Activated T-cell treated with anti-CD3 and anti-CD28 coated beads, Interleukin-2, amount 50 U/mL, for 1 hour (primary cell): ENCODE results near the gene ARHGAP21.
"Not testable (repeated sequence)": the region's sequence is repeated elsewhere in the genome, so short reads cannot be mapped to it uniquely, and the experiment has no call there.

ENCODE experiments used
- DNase-seq: peaks from one replicate; pipeline ENCODE4 v3.0.0-alpha.2; 2020

The ARHGAP21 gene

DNA sequence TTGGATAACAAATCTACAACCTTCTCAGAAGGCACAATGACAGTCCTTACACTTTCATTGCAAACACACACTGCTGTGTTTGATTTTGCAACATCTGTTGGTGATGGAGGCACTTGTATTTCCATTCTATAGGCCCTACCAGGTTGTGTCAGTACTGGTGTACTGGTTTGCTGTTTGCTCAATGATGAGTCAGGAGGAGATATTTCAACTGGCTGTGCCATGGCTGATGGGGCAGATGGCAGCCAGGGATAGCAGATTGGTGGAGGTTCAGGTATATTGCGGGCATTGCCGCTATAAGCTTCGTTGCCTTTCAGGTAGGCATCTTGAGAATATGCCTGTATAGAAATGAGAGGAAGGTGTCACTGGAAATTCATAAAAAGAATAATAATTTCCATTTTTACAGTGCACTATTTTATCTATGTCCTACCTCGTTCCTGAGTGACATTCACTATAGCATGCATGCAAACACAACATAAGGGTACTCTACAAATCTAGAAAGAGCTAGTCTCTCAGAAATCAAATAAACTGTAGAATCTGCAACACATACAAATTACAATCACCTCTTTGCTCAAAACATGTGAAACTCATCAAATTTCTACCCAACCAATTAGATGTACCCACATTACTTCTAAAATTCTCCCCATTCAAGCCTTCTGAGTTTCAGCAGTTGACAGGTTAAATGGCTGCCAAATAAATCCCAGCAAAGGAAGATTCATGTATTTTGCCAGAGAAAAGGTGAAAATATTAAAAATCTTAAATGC is 102.5 kb downstream of the ARHGAP21 start:
- not testable (repeated sequence) for DNase-seq

DNA sequence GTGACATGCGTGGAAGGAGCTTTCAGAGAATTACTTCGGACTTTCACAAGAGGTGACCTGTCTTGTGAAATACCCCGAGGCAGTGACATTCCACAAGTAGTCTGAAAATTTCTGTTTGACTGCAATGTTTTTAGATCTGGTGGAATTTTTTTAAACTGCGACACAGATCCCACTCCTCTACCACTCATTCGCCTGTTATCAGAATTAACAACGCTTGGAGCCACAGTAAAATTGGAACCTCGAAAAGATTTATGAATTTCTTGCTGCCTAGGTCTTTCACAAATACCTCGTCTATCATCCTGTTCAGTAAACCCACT is 103.7 kb downstream of the ARHGAP21 start:
- DNase-seq, result not testable (repeated sequence)

DNA sequence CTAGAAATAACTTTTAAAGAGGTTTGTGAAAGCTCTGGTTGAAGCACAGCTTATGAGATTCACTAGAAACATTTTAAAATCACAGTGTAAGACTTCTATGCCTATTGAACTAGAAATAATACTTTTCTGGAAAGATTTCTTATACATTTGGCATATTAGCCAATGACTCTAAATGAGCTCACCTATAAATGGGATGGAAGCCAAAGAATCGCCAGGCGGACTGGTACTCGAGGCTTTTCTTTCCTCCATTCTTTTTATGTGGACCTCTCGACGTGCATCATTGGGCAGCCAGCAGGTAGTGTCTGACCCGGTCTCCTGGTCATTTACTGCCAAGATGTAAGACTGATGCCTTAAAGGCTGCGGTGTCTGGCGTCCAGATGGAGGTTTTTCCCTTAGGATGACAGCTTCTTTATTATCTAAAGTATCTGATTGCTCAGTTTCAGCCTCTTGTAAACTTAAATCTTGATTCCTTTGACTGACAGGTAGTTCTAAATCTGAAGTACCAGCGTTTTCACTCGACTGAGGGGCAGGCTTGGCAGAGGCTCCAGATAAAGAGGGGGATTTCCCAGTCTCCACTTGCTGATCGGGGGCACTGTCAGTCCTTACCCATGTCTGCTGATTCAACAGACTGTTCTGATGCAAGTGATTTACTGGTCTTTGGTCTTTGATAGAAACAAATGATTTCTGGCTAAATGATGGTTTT is 104.2 kb downstream of the ARHGAP21 start:
- DNase-seq, result not testable (repeated sequence)

DNA sequence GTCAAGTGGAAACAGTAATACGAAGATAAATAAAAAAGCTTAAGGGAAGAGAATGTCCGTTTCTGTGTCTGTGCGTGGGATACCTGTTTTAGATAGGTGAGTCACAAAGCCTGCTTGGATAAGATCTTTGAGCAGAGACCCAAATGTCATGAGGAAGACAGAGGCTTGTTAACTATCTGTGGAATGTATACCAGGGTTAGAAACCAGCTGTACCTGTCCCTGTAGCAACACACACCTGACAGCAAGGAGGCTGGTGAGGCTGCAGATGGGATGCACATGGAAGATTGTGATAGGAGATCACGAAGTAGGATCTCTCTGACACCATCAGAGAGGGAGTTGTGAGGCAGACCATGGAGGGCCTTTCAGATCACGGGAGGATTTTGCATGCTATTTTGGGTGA is 105.3 kb downstream of the ARHGAP21 start:
- DNase-seq, result no peak

DNA sequence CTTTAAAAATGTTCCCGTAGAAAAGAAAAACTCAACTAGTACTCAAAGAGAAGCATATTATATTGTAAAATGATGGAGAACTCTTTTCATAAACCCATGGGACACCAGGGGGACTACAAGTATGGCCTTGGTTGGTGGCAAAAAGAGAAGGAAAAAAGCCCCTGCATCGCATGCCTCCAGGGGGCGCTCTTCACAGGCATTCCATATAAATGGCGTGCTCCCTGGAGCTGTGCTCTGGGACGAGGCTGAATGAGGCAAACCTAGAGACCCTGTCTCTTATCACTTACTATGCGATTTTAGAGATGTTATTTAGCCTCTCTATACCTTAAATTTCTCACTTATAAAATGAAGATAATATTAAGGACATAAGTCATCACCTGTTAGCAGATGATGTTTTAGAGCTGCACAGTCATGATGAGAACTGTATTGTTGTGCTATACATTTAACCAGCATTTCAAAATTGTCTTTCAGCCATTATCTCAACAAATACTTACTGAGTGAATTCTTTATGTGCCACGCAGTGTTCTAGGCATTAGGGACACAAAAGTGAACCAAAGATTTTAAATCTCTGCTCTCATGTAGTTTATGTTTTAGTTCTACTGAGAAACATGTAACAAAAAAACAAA is 105.8 kb downstream of the ARHGAP21 start:
- DNase-seq, result peak; percentile 47

DNA sequence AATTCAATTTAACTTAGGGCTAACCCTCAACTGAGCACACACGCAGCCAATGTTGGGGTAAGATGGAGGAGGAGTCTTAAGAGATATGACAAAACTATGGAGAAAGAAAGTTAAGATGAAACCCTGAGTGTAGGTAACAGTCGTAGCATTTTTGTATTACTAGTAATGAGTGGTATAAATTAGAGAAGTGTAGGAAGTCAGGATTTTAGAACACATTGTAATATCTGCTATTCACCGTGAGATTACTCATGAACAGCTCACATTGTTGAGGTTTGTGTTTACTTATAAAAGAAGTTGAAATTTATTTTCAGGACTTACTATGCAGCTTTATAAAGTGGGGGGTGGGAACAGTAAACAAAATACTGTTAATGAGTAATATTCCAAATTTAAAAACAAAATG is 107.2 kb downstream of the ARHGAP21 start:
- no peak for DNase-seq

DNA sequence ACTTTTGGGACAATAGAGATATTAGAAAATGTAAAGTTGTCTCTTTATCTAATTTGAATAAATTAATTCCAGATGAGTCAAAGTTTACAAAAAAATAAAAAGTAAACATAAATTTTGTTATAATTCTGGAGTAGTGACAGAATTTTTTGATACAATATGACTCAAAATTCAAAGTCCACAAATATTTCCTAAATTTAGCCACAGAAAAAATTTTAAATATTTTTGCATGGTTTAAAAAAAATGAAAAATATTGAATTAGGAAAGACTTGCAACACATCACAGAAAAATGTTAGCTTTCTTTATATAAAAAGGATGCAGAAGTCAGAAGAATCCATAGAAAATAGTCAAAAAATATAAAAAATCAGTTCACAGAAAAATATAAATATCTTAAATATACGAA is 117.7 kb downstream of the ARHGAP21 start:
- no peak for DNase-seq

DNA sequence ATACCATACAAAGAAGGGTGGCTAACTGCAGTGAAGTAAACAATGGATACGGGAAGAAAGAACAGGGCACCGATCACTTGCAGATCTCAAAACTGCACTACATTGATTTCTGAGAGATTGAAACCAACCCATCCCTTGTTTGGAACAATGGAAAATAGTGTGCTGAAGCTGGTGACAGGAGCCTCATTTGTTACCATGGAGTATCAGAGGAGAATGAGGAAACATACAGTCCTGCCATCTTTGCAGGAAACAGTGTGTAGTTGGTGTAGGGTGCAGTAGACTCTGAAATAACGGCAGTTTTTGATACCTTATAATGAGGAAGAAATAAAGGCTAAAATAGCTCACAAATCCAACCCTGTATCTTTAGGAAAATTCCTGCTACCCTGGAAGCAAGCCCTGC is 118.5 kb downstream of the ARHGAP21 start:
- no peak for DNase-seq

DNA sequence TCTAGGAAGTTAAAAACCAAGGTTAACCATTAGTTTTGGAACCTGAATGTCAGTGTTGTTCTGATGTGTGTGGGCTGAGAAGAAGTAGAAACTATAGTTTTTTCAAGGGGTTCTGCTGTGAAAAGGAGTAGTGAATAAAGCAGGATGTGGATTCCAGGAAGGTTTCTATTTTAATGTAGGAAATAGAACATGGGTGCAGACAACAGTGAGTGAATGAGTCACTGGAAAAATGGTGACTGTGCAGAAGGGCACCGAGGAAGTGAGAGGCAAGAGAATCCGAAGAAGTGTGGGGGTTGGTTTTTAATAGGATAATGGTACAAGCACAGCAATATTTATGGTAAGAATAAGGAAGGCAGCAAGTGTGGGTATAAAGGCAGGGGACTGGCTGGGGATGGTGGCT is 120.4 kb downstream of the ARHGAP21 start:
- no peak for DNase-seq

DNA sequence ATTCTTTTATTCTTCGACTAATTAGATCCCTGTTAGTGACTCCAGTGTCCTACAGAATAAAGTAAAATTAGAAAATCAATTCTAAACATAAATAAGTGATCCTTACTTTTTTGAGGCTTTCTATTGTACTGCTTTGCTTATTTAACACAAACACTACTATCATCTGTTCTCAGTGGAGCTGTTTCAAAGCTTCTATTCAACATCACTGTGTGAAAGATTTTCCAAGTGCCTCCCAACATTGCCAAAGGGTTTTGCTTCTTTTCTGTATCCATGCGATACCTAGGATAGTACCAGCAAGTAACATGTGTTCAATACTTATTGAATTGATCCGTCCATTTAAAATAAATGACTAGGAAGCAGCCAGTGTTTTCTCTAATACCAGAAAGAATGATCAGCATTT is 125.7 kb downstream of the ARHGAP21 start:
- DNase-seq, result no peak

DNA sequence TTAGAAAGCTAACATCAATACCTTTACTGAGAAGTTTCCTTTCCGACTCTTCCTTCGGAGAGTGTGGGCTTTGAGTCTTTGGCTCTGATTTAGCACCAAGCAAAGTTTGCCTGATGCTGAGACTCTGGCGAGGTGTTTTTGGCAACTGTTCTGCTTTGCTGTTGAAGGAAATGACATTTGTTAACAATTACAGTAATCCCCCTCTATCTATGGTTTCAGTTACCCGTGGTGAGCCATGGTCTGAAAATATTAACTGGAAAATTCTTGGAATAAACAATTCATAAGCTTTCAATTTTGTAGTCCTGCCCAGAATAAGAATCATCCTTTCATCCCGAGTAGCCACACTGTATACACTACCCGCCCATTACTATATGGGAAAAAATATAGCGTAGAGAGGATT is 126.3 kb downstream of the ARHGAP21 start:
- DNase-seq, result no peak

DNA sequence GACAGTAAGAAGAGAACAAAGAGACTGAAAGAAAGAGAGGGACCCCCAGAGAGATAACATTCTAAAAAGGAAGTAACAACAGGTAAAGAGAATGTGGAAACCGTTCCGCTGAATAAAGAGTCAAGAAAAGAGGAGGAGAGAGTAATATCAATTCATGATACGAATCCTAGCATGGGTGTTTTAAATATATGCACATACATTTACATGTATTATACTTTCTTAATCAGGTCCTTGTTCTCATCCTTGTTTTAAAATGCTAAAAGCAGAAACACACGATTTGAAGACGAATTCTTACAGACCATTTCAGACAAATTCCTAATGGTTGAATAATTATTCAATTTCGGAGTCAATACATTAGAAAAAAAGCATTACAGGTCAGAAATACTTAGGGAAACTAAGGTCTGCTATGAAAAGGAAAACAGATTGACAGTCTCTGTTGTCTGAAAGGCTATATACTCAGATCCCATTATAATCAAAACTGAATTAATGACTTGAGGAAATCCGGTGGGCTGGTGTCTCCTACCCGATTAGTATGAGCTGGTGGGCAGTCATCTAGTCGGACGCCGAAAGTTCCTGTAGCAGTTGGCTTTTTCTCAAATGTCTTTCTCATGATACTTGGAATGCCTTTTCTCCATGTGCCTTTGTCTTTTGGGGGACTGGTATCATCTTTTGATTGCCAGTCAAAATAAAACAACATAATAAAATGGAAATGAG is 127.3 kb downstream of the ARHGAP21 start:
- DNase-seq, result no peak

DNA sequence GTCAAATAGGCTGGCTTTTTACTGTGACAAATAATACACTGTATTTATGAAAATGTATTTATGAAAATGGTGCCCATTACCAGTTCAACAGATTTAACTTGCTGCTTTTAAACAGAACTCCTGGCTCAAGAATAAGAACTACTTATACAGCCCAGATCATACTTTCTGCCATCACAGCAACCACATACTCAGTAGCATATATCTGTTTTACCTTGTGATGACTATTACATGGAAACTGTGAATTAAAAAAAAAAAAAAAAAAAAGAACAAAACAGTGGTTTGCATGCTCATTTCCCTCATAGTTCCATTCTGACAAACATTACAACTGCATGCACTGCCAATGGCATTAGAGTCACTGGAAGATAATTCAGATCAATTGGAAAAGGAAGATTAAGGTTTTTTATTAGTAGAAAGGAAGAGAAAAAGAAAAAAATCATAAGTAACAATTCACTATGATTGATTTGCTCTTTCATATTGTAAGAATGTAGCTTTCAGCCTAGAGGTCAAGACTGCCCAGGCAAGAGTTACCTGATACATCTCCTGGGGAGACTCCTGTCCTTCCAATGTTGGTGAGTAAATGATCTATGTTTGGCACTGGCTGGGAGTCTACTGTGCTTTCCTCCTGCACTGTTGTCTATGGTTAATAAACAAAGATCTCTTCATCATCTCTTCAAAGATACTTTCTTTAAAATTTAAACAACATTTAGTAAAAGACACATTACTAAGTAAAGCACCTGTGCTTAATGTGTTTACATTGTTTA is 132.8 kb downstream of the ARHGAP21 start:
- no peak for DNase-seq

DNA sequence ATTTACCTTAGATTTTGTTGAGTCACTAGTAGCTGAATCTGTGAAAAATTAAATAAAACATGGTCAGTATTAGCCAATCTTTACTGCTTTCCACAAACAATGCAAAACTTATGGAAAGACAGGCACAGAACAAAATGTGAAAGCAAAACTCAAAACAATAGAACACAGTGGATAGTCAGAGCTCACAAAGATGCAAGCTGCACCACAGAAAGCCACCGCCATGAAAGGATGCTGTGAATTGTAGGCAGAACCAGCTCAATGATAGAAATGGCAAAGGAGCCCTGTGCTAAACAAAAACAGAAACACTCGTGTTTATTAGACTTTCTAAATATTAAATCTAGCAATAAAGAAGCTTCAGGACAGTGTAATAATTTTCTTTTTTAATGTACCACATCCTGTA is 134.4 kb downstream of the ARHGAP21 start:
- DNase-seq, result no peak

DNA sequence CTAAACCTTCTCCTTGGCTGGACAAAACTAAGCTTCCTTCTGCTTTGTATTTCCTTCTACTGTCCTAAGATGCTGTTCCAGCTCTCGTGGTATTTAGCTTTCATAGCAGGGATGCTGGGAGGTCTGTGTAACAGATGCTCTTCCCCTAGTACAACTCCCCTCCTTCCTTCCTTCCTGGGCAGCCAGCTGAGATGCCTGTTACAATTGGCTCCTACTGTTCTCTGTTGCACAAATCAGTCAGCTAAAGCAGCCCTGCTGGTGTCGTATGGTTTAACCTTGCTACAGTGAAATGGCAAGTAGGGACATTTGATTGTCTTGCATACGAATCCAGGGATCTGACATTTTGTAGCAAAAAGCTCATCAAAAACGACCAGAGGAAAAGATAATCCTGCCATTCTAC is 143.8 kb downstream of the ARHGAP21 start:
- DNase-seq, result no peak

DNA sequence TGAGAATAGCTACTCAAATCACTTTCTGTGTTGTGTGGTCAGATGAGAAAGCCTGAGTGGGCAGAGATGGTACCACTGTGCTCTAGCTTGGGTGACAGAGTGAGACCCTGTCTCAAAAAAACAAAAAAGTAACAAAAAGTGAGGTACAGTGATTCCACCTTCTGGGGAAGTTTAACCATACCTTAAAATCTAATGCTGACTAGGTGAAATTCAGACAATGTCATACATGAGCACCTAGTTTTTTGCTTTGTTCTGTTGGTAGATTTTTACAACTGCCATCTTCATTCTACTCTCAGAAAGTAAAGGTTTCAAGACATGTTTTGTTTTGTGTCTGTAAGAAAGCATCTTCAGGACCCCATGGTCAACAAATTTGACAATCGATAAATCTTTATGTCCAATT is 144.2 kb downstream of the ARHGAP21 start:
- DNase-seq, result no peak

DNA sequence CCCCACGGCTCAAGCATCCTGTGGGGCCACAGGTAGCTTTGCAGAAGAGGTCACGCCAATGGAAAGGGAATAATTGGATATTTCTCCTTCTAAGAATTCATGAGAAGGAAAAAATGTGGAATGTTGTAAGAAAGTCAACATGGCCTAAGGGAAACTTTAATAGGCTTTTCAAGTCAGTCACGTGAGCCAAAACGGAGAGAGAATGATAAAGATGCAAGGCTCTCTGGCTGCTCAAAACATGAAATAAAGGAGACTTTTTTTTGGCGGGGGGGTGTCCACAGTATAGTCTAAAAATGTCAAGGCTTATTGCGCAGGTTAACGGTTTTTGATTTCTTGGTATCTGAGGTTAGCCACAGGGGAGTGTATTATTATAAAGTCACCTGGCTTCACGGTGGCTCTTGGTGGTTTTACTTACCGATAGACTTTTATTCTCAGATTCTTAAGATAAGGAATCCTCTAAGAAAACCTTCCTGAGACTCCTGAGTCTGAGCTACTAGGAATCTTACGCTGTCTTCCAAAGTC is 148.1 kb downstream of the ARHGAP21 start:
- DNase-seq, result no peak

DNA sequence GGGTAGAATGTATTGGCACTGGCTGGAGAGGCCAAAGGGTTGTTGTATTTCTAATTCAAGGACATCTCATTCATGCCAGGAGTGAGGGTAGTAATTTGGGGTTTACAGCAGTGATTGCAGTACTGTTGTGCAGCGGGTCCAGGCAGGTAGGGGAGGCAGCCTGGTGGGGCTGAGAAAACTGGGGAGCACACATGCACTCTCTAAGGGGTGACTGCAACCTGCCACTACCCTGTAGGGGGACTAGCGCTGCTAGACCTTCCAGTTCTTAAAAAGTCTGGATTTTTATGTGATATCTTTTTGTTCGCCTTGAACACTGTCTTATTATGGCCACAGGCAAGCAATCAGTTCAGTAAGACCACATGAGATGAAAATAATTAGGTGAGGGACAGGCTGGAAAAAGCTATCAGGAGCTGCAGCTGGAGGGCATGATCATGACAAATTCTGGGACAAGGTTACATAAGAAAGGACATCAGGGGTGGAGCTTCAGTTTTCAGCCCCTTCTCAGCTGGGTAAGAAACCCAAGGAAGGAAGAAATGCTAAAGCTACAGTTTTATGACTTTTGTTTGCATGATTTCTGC is 149.0 kb downstream of the ARHGAP21 start:
- DNase-seq, result no peak

DNA sequence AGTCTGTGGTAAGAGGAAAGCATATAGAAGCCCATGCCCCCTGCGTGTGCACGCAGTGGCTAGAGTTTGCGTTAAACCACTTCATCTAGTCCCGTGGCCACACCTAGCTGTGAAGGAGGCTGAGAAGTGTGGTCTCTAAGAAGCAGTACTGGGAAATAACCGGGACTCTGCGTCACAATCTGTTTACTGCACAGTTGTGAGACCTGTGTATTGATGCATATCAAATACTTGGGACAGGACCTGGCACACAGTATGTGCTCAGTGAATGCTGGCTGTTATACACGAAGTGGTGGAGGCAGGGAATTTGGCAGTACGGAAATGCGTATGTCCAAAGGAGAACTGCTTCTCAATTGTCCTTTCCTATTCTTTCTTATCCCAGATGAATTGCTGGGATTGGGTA is 149.5 kb downstream of the ARHGAP21 start:
- DNase-seq, result no peak

DNA sequence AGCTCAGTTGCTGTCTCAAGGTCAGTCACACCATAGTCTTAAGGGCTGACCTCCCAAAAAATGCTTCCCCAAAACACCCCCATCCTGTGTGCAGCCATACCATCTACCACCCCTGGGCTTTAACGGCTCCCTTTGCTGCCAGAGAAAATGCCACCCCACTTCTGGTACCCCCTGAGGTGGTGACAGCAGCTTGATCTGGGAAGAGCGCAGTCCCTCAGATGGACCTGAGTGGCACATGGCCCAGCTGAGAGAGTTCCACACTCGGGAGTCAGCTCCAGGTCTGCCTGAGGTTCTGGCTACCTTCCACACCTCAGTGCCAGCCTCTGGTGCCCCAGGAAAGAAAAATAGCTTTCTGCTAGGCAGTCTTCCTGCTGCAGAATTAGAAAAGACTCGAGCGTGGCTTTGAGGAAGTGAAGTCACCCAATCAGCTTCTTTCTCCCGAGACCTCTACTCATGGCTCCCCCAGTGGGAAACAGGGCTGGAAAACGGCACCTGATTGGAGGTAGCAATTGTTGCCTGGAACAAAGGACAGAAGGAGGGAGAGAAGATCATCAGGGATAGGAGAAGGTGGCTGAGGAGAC is 151.7 kb downstream of the ARHGAP21 start:
- no peak for DNase-seq

DNA sequence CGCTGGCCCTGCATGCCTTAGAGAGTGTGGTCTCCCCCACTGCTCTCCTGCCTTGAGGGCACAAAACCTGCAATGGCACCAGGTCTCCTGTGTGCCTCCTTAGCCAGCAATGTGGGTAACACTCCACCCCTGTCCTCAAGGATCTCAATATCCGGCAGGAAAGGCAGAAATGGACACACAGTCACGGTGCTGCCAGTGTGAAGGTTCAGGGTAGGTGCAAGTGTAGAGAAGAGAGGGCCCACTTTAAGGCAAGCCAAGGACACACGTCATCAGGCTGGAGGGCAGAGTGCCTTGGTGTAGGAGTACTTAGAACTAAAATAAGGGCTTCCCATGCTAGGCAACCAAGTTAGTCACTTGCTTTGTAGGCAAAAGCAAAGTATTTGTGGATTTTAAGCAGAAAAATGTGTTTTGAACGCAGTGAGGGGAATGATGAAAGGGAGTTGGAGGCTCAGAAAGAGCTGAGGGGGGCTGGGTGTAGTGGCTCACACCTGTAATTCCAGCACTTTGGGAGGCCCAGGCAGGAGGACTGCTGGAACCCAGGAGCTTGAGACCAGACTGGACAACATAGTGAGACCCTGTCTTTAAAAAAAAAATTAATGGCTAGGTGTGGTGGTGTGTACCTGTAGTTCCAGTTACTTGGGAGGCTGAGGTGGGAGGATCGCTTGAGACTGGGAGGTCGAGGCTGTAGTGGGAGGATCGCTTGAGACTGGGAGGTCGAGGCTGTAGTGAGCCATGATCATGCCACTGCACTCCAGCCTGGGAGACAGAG is 152.8 kb downstream of the ARHGAP21 start:
- no peak for DNase-seq
